ENCODE measurements around the gene DCLK1. TPM values are rescaled to one million over a fixed set of nuclear protein-coding genes. Genes with fewer than 3 reads are reported as not detected.

Gene DCLK1
- total RNA-seq, 1 experiment from 2014 or later, result 1.4 TPM

DNA sequence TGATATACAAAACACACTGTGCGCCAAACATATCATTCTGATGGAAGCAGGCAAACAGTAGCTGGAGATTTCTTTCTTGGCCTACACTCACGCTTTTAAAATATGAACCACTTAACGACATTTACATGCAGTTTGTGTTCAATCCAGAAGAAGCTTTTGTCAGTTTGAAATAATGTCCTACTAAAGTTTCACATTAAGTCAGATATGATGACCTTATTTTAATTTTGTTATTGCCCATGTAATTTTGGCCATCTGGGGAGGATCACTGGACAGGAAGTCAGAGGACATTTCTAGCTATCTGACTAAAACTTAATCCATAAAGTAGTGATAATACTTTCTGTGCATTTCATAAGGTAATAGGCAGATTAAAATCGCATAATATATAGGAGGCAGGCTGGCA lies 98.1 kb downstream of the DCLK1 start:
- no peak overlapping the region for H3K4me3 ChIP-seq
- intact Hi-C loops (cut with micrococcal nuclease; ENCODE audit: unreplicated experiment), result no loop called here
- H3K36me3 ChIP-seq (ENCODE audit: low read depth), result no peaks in the 10 kb centered on the region
- no peaks in the 10 kb centered on the region for H3K79me2 ChIP-seq (ENCODE audit: low read depth)
- no peaks in the 10 kb centered on the region for H3F3A ChIP-seq (ENCODE audit: insufficient read depth, low read depth)
- H3K27ac ChIP-seq, result no peak overlapping the region
- no peak for DNase-seq
- no peaks in the 10 kb centered on the region for H3K4me1 ChIP-seq (replicated peaks; ENCODE audit: insufficient read depth)
- POLR2A ChIA-PET (ENCODE audit: unreplicated experiment), result no interaction called here
- CTCF ChIA-PET, result no interaction called here
- H3K9me3 ChIP-seq (ENCODE audit: insufficient read depth, low read depth), result no peaks in the 10 kb centered on the region; the same call in 1 of the 2 replicates
- no peaks in the 10 kb centered on the region for H4K20me1 ChIP-seq (ENCODE audit: insufficient read depth)
- H3K9me2 ChIP-seq (ENCODE audit: insufficient read depth), result no peaks in the 10 kb centered on the region; the same call in 1 of the 2 replicates
- no peak overlapping the region for H2AFZ ChIP-seq
- TF ChIP-seq EZH2 (IDR thresholded peaks at IDR 0.05; ENCODE audit: low read depth), result no peak
- TF ChIP-seq, protein P1, sequence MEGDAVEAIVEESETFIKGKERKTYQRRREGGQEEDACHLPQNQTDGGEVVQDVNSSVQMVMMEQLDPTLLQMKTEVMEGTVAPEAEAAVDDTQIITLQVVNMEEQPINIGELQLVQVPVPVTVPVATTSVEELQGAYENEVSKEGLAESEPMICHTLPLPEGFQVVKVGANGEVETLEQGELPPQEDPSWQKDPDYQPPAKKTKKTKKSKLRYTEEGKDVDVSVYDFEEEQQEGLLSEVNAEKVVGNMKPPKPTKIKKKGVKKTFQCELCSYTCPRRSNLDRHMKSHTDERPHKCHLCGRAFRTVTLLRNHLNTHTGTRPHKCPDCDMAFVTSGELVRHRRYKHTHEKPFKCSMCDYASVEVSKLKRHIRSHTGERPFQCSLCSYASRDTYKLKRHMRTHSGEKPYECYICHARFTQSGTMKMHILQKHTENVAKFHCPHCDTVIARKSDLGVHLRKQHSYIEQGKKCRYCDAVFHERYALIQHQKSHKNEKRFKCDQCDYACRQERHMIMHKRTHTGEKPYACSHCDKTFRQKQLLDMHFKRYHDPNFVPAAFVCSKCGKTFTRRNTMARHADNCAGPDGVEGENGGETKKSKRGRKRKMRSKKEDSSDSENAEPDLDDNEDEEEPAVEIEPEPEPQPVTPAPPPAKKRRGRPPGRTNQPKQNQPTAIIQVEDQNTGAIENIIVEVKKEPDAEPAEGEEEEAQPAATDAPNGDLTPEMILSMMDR (conservative IDR thresholded peaks at IDR 0.05), result no peak
- no peaks in the 10 kb centered on the region for H3K27me3 ChIP-seq (ENCODE audit: insufficient read depth, low read depth)
- H3K4me2 ChIP-seq, result no peak overlapping the region
- no TSS peak for BruUV-seq (replicated peaks)

- H3K9me3 ChIP-seq (ENCODE audit: insufficient read depth, low read depth), result no peaks in the 10 kb centered on the region
- no peak overlapping the region for H3K4me3 ChIP-seq
- H3K9me2 ChIP-seq (ENCODE audit: insufficient read depth), result no peaks in the 10 kb centered on the region
- POLR2A ChIA-PET (ENCODE audit: unreplicated experiment), result no interaction called here
- H2AFZ ChIP-seq, result no peak overlapping the region
- H3K4me2 ChIP-seq, result no peak overlapping the region
- no peaks in the 10 kb centered on the region for H3K27me3 ChIP-seq (ENCODE audit: insufficient read depth, low read depth)
- intact Hi-C loops (cut with micrococcal nuclease; ENCODE audit: unreplicated experiment), result no loop called here
- H3K4me1 ChIP-seq (replicated peaks; ENCODE audit: insufficient read depth), result no peaks in the 10 kb centered on the region
- TF ChIP-seq, protein P1 (conservative IDR thresholded peaks at IDR 0.05), result no peak
- no peak for TF ChIP-seq EZH2 (IDR thresholded peaks at IDR 0.05; ENCODE audit: low read depth)
- no peak for DNase-seq
- no peaks in the 10 kb centered on the region for H3F3A ChIP-seq (ENCODE audit: insufficient read depth, low read depth)
- H4K20me1 ChIP-seq (ENCODE audit: insufficient read depth), result no peaks in the 10 kb centered on the region
- BruUV-seq (replicated peaks), result no TSS peak
- H3K27ac ChIP-seq, result no peak overlapping the region
- H3K79me2 ChIP-seq (ENCODE audit: low read depth), result no peaks in the 10 kb centered on the region
- CTCF ChIA-PET, result no interaction called here
- H3K36me3 ChIP-seq (ENCODE audit: low read depth), result no peaks in the 10 kb centered on the region
Observed at GRCh38 chr13:36031490-36031889, 99.7 kb downstream of the DCLK1 start.

GRCh38 chr13:36030670-36031331 lies 100.4 kb downstream of the DCLK1 start:
- Histone ChIP-seq H3K9me3 (ENCODE audit: insufficient read depth, low read depth) (no peaks in the 10 kb centered on the region), H3K27me3 (ENCODE audit: insufficient read depth, low read depth) (no peaks in the 10 kb centered on the region), H3K4me1 (replicated peaks; ENCODE audit: insufficient read depth) (no peaks in the 10 kb centered on the region), H2AFZ (no peak overlapping the region), H3K36me3 (ENCODE audit: low read depth) (no peaks in the 10 kb centered on the region), H3F3A (ENCODE audit: insufficient read depth, low read depth) (no peaks in the 10 kb centered on the region), H3K4me2 (no peak overlapping the region), H3K27ac (no peak overlapping the region), H4K20me1 (ENCODE audit: insufficient read depth) (no peaks in the 10 kb centered on the region), H3K4me3 (no peak overlapping the region), H3K9me2 (ENCODE audit: insufficient read depth) (no peaks in the 10 kb centered on the region), H3K79me2 (ENCODE audit: low read depth) (no peaks in the 10 kb centered on the region)
- no peak for DNase-seq
- TF ChIP-seq EZH2 (IDR thresholded peaks at IDR 0.05; ENCODE audit: low read depth), result no peak
- TF ChIP-seq, protein P1 (conservative IDR thresholded peaks at IDR 0.05), result no peak
- no TSS peak for BruUV-seq (replicated peaks)
- POLR2A ChIA-PET (ENCODE audit: unreplicated experiment), result no interaction called here
- CTCF ChIA-PET, result no interaction called here
- intact Hi-C loops (cut with micrococcal nuclease; ENCODE audit: unreplicated experiment), result no loop called here
